Ovary (tissue), 3 donors: Measurements from ENCODE around the gene SGCD.

Source experiments
- CTCF ChIP-seq, 3 donors: fragments of 450-650 bp in 2 of 3; fragments of 200-600 bp in 1 of 3; IDR thresholded peaks; one replicate each; pipeline versions ENCODE4 v1.5.1 to v1.8.0; 2016 to 2022; ENCODE audit warnings: antibody characterized with exemption in 3 of 3, mild to moderate bottlenecking in 1 of 3
- EP300 ChIP-seq: sonication (generic); formaldehyde crosslinking; IDR thresholded peaks from one replicate; pipeline ENCODE4 v1.6.1; 2017; ENCODE audit warnings: antibody characterized with exemption
- POLR2A ChIP-seq: fragments of 450-650 bp; IDR thresholded peaks from one replicate; pipeline ENCODE4 v1.6.1; 2017; ENCODE audit warnings: antibody characterized with exemption, mild to moderate bottlenecking, moderate library complexity
- donor health status: DM: no; HTN: no; CAD: no.

- TF ChIP-seq EP300 (no peak), CTCF (IDR thresholded peaks at IDR 0.05) (no peak), POLR2A (no peak)
Observed at GRCh38 chr5:156718985-156719384, 392.0 kb downstream of the SGCD start.
